Measurements from ENCODE around the gene SYT13. TPM values are rescaled to one million over a fixed set of nuclear protein-coding genes. Genes with fewer than 3 reads are reported as not detected.

SYT13 gene
- total RNA-seq, 1 donor from 2014 or later: not detected

DNA sequence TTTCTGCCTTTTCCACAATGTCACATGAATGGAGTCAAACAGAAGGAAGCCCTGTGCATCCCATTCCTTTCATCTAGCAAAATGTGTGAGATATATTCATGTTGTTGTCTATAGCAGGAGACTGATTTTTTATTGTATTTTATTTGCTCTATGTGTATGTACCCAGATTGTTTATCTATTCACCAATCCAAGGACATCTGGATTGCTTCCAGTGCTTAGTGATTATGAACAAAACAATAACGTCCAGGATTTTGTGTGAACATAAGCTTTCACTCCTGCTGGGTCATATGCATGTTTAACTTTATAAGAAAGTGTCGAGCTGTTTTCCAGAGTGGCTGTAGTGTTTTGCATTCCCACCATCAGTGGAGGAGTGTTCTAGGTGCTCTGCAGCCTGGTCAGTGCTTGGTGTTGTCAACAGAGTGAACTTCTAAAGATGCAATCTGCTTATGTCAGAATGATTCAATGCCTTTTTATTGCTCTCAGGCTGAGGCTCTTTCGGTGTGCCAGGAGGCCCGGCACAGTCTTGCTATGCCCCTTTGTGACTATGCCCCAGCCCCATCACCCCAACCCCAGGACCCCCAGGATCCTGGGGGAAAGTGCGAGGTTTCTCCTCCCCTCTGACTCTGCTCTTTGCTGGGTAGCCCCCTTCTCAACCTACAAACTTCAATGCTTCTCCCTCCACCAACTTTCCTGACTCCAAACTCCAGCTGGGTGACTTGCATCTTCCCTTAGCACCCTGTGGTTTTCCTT, 19.9 kb upstream of the SYT13 start:
- intact Hi-C loops (cut with DNase I): no loop called here
- no peaks in the 10 kb centered on the region for H3K36me3 ChIP-seq
- no peak for DNase-seq (ENCODE audit: low spot score in 2 of 2)
- H3K27ac ChIP-seq: no peak overlapping the region
- H3K27me3 ChIP-seq: no peaks in the 10 kb centered on the region
- H3K9me3 ChIP-seq: no peaks in the 10 kb centered on the region
- TF ChIP-seq, protein P1, sequence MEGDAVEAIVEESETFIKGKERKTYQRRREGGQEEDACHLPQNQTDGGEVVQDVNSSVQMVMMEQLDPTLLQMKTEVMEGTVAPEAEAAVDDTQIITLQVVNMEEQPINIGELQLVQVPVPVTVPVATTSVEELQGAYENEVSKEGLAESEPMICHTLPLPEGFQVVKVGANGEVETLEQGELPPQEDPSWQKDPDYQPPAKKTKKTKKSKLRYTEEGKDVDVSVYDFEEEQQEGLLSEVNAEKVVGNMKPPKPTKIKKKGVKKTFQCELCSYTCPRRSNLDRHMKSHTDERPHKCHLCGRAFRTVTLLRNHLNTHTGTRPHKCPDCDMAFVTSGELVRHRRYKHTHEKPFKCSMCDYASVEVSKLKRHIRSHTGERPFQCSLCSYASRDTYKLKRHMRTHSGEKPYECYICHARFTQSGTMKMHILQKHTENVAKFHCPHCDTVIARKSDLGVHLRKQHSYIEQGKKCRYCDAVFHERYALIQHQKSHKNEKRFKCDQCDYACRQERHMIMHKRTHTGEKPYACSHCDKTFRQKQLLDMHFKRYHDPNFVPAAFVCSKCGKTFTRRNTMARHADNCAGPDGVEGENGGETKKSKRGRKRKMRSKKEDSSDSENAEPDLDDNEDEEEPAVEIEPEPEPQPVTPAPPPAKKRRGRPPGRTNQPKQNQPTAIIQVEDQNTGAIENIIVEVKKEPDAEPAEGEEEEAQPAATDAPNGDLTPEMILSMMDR (IDR thresholded peaks at IDR 0.05): no peak
- no peaks in the 10 kb centered on the region for H3K4me1 ChIP-seq
- no peak overlapping the region for H3K4me3 ChIP-seq

DNA sequence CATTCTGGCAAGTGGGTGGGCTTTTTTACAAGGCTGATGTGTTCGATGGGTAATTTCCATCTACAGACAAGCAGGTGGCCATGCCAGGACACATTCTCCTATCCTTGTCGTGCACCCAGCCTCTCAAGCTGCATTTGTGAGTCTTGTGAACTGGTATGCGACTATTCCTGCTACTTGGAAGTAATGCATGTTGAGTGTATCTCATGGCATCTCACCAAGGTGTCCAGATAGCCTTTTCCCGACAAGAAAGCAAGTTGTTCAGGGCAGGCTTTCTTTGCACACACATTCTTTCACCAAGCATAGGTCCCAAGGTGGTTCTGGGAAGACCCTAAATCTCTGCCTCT, 18.8 kb upstream of the SYT13 start:
- Histone ChIP-seq H3K9me3 (no peaks in the 10 kb centered on the region), H3K27ac (no peak overlapping the region), H3K27me3 (no peaks in the 10 kb centered on the region), H3K4me3 (no peak overlapping the region), H3K4me1 (no peaks in the 10 kb centered on the region), H3K36me3 (no peaks in the 10 kb centered on the region)
- no peak for DNase-seq (ENCODE audit: low spot score in 2 of 2)
- TF ChIP-seq, protein P1 (IDR thresholded peaks at IDR 0.05): no peak
- intact Hi-C loops (cut with DNase I): no loop called here

DNA sequence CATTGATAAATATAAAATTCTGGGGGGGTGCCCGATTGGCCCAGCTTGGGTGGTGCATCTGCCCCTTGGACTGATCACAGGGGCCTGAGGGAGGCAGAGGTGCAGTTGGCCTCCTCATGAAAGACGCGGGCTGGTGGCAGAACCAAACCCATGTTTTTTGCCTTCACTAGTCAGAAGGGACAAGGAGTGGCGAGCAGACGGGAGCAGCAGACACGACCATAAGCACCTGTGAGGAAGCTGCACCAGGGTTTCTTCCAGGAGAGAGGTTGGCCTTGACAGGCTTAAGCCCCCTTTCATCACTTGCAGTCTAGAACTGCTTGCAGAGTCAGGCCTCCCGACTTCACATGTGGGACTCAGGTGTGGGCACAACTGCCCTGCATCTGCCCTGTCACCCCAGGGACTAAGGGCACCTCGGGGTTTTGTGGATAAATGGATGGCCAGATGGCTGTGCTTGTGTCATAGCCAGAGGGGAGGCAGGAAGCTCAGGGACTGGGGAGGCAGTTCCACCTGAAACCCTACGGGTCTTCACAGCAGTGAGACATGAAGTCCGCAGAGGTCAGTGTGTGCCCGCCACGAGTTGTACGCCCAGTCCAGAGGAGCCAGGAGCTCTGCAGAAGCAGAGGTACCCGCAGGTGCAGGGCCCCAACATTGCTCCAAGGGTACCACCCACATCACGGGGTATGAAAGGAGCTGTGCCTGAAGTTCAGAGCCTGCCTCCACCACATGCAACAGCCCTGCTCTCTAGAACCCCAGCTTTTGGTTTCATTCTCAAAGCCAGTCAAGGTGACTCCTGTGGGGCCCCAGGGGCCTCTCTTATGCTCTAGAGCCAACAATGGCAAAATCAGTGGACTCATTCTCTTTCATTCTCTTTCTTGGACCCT, 18.2 kb upstream of the SYT13 start:
- Histone ChIP-seq H3K27me3 (no peaks in the 10 kb centered on the region), H3K27ac (no peak overlapping the region)
- DNase-seq (ENCODE audit: low spot score in 2 of 2): no peak

GRCh38 chr11:45303316-45303715, 17.2 kb upstream of the SYT13 start:
- no peak overlapping the region for H3K4me3 ChIP-seq
- intact Hi-C loops (cut with DNase I): no loop called here
- no peaks in the 10 kb centered on the region for H3K36me3 ChIP-seq
- no peaks in the 10 kb centered on the region for H3K27me3 ChIP-seq
- no peaks in the 10 kb centered on the region for H3K4me1 ChIP-seq
- DNase-seq (ENCODE audit: low spot score in 2 of 2): no peak
- TF ChIP-seq, protein P1 (IDR thresholded peaks at IDR 0.05): no peak
- H3K9me3 ChIP-seq: no peaks in the 10 kb centered on the region
- no peak overlapping the region for H3K27ac ChIP-seq

More for the DNA sequence above, 18.2 kb upstream of the SYT13 start:
- H3K36me3 ChIP-seq: no peaks in the 10 kb centered on the region
- no peaks in the 10 kb centered on the region for H3K4me1 ChIP-seq
- H3K4me3 ChIP-seq: no peak overlapping the region
- TF ChIP-seq, protein P1 (IDR thresholded peaks at IDR 0.05): no peak
- intact Hi-C loops (cut with DNase I): no loop called here
- no peaks in the 10 kb centered on the region for H3K9me3 ChIP-seq

- TF ChIP-seq, protein P1 (IDR thresholded peaks at IDR 0.05): no peak
- H3K4me1 ChIP-seq: no peaks in the 10 kb centered on the region
- H3K4me3 ChIP-seq: no peak overlapping the region
- no peaks in the 10 kb centered on the region for H3K27me3 ChIP-seq
- no peaks in the 10 kb centered on the region for H3K36me3 ChIP-seq
- intact Hi-C loops (cut with DNase I): no loop called here
- H3K9me3 ChIP-seq: no peaks in the 10 kb centered on the region
- no peak for DNase-seq (ENCODE audit: low spot score in 2 of 2)
- no peak overlapping the region for H3K27ac ChIP-seq
These were observed 15.6 kb upstream of the SYT13 start for GRCh38 chr11:45301537-45302246.
